B cell (primary cell): ENCODE results near the gene DCBLD1. TPM values are rescaled to one million over a fixed set of nuclear protein-coding genes. Genes with fewer than 3 reads are reported as not detected.

Source experiments
- ATAC-seq: fragments of 200-7000 bp; cut with Tn5 transposase; one replicate; pipeline ENCODE4 v1.10.0; 2021; ENCODE audit warnings: low read depth, mild to moderate bottlenecking, moderate number of reproducible peaks, moderate library complexity
- CTCF ChIA-PET: fragments of 350-600 bp; sonication (Branson Sonifier 250); formaldehyde crosslinking; loops from one replicate; lab custom pipeline; 2021; ENCODE audit warnings: antibody characterized with exemption, inconsistent platforms; lab: Charles Lee
- POLR2A ChIA-PET: fragments of 350-600 bp; sonication (Branson Sonifier 250); formaldehyde crosslinking; loops from one replicate; lab custom pipeline; 2021; ENCODE audit warnings: antibody characterized with exemption; lab: Charles Lee
- DNase-seq: peaks from one replicate; pipeline ENCODE4 v3.0.0; 2013
- H2AFZ ChIP-seq: 2 replicates; pipeline ENCODE4 v1.6.1; 2012; ENCODE audit warnings: mild to moderate bottlenecking, low read depth, low read length; ENCODE audit not compliant: insufficient read depth, poor library complexity, severe bottlenecking
- H3K27ac ChIP-seq, 2 donors: 1 replicate in 1 of 2; 2 replicates in 1 of 2; pipeline ENCODE4 v1.5.1; 2012 to 2013; ENCODE audit warnings: low read length in 2 of 2, mild to moderate bottlenecking in 2 of 2, moderate library complexity in 1 of 2
- H3K27me3 ChIP-seq, 4 experiments: fragments of 200-600 bp in 1 of 4; sonication (generic) in 1 of 4; replicated peaks in 1 of 4; 1 replicate in 2 of 4; 2 replicates in 2 of 4; pipeline versions ENCODE4 v1.6.1 to v1.7.0; 2013 to 2016; ENCODE audit warnings: low read length in 3 of 4, mild to moderate bottlenecking in 2 of 4, mixed read lengths in 1 of 4, moderate library complexity in 1 of 4; ENCODE audit not compliant: insufficient read depth in 4 of 4, control insufficient read depth in 3 of 4; ENCODE audit errors: control extremely low read depth in 1 of 4
- H3K36me3 ChIP-seq, 2 experiments: replicated peaks in 1 of 2; 1 replicate in 1 of 2; 2 replicates in 1 of 2; pipeline versions ENCODE4 v1.6.1 to v1.7.1; 2013; ENCODE audit warnings: low read length in 1 of 2; ENCODE audit not compliant: insufficient read depth in 2 of 2, control insufficient read depth in 1 of 2; ENCODE audit errors: control extremely low read depth in 1 of 2, extremely low read depth in 1 of 2
- H3K4me1 ChIP-seq, 2 donors: fragments of 200-600 bp in 1 of 2; sonication (generic) in 1 of 2; 1 replicate in 1 of 2; 2 replicates in 1 of 2; pipeline versions ENCODE4 v1.5.1 to v1.6.1; 2013 to 2017; ENCODE audit warnings: low read length in 2 of 2; ENCODE audit not compliant: control insufficient read depth in 2 of 2, insufficient read depth in 2 of 2
- H3K4me2 ChIP-seq: replicated peaks from 2 replicates; pipeline ENCODE3; 2012; ENCODE audit warnings: mild to moderate bottlenecking, low read depth, low read length; ENCODE audit not compliant: poor library complexity, severe bottlenecking
- H3K4me3 ChIP-seq, 5 experiments: fragments of 200-600 bp in 1 of 5; sonication (generic) in 1 of 5; 1 replicate in 3 of 5; 2 replicates in 2 of 5; pipeline versions ENCODE4 v1.5.1 to v1.7.0; 2011 to 2016; ENCODE audit warnings: low read length in 4 of 5, mild to moderate bottlenecking in 4 of 5, low read depth in 2 of 5, control low read depth in 1 of 5, moderate library complexity in 1 of 5; ENCODE audit not compliant: insufficient read depth in 1 of 5; ENCODE audit errors: control extremely low read depth in 1 of 5, extremely low read depth in 1 of 5
- H3K79me2 ChIP-seq: fragments of 200-600 bp; sonication (generic); one replicate; pipeline ENCODE4 v1.6.0; 2016; ENCODE audit warnings: low read length; ENCODE audit not compliant: control insufficient read depth, insufficient read depth
- H3K9ac ChIP-seq: fragments of 200-600 bp; sonication (generic); 2 replicates; pipeline ENCODE4 v1.6.1; 2017; ENCODE audit warnings: mild to moderate bottlenecking, low read length, moderate library complexity
- H3K9me3 ChIP-seq, 3 donors: one replicate each; pipeline versions ENCODE4 v1.6.1 to v1.7.1; 2013; ENCODE audit warnings: low read length in 2 of 3; ENCODE audit not compliant: control insufficient read depth in 2 of 3, insufficient read depth in 1 of 3; ENCODE audit errors: control extremely low read depth in 1 of 3
- H4K20me1 ChIP-seq: 2 replicates; pipeline ENCODE4 v1.6.0; 2012; ENCODE audit warnings: mild to moderate bottlenecking, low read length; ENCODE audit not compliant: insufficient read depth, control insufficient read depth, poor library complexity, severe bottlenecking
- H3K27ac Mint-ChIP-seq: one replicate; pipeline ENCODE4 v1.8.0; 2021; ENCODE audit warnings: mixed read lengths
- H3K27me3 Mint-ChIP-seq: one replicate; pipeline ENCODE4 v1.8.0; 2021; ENCODE audit warnings: mixed read lengths
- H3K4me1 Mint-ChIP-seq: one replicate; pipeline ENCODE4 v1.8.0; 2021; ENCODE audit warnings: mixed read lengths
- H3K4me3 Mint-ChIP-seq: one replicate; pipeline ENCODE4 v1.8.0; 2021; ENCODE audit warnings: mixed read lengths
- H3K9me3 Mint-ChIP-seq: one replicate; pipeline ENCODE4 v1.8.0; 2022; ENCODE audit warnings: mixed read lengths; ENCODE audit not compliant: insufficient read depth
- EZH2 ChIP-seq: IDR thresholded peaks from 2 replicates; pipeline ENCODE4 v1.6.1; 2012; ENCODE audit warnings: borderline replicate concordance, low read depth, mild to moderate bottlenecking, moderate library complexity, low read length; ENCODE audit not compliant: insufficient read depth, poor library complexity, severe bottlenecking
- WGBS: methylation state at CpG from one replicate; pipeline ENCODE4 v1.1.5; 2013; ENCODE audit warnings: missing lambda C conversion rate; ENCODE audit not compliant: insufficient coverage; 5-methylcytosine and 5-hydroxymethylcytosine counted together
- intact Hi-C: fragments of 100-400 bp; cut with micrococcal nuclease; formaldehyde crosslinking; loops from one replicate; pipeline ENCODE4 v1.10.0; 2022
- polyA plus RNA-seq: library from polyadenylated mRNA; depleted of rRNA; stranded (reverse); fragments of >200 nt; gene quantifications from 2 replicates; pipeline ENCODE4 v1.2.3, GENCODE V29; 2012
- total RNA-seq, 2 donors: library from RNA; stranded (reverse); fragments of 120-200 nt in 1 of 2; gene quantifications; 1 replicate in 1 of 2; 2 replicates in 1 of 2; pipeline versions ENCODE4 v1.2.3 to v1.2.4, GENCODE V29; 2013 to 2022
- TF ChIP-seq, protein P1 (sequence below): fragments of 200-600 bp; IDR thresholded peaks from one replicate; pipeline ENCODE4 v1.8.0; 2022; ENCODE audit warnings: antibody characterized with exemption, mild to moderate bottlenecking

Gene DCBLD1
- total and polyA plus RNA-seq, 2 donors (not counting 1 experiment from before 2014, with no cell fraction given): 0.21 to 0.37 TPM

DNA sequence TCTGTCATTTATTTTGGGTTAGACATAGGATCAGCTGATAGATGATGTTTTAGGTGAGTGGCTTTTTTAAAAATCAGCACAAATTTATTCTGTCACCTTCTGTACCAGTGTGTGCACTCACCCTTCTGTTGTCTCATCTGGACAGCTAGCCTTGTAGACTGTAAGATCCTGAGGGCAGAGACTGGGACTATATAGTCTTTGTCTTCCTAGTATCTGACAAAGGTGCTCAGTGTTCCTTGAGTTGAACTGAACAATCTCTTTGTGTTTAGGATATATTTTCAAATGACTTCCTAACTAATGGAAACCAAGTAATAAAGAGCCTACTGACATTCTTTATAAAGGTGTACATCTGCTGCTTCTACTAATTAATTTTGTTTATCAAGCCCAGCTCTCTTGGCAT, 3.0 kb downstream of the DCBLD1 start:
- Mint-ChIP-seq H3K27me3 (peaks cover 53% of the 10 kb centered on the region), H3K4me3 (no peak overlapping the region), H3K4me1 (peaks cover 19% of the 10 kb centered on the region), H3K9me3 (no peaks in the 10 kb centered on the region), H3K27ac (no peak overlapping the region)
- TF ChIP-seq EZH2: no peak
- TF ChIP-seq, protein P1, sequence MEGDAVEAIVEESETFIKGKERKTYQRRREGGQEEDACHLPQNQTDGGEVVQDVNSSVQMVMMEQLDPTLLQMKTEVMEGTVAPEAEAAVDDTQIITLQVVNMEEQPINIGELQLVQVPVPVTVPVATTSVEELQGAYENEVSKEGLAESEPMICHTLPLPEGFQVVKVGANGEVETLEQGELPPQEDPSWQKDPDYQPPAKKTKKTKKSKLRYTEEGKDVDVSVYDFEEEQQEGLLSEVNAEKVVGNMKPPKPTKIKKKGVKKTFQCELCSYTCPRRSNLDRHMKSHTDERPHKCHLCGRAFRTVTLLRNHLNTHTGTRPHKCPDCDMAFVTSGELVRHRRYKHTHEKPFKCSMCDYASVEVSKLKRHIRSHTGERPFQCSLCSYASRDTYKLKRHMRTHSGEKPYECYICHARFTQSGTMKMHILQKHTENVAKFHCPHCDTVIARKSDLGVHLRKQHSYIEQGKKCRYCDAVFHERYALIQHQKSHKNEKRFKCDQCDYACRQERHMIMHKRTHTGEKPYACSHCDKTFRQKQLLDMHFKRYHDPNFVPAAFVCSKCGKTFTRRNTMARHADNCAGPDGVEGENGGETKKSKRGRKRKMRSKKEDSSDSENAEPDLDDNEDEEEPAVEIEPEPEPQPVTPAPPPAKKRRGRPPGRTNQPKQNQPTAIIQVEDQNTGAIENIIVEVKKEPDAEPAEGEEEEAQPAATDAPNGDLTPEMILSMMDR: no peak
- Histone ChIP-seq H3K79me2 (no peaks in the 10 kb centered on the region), H3K9ac (no peak overlapping the region), H3K4me1 (peaks cover 22 to 26% of the 10 kb centered on the region in 2 donors), H2AFZ (no peak overlapping the region), H3K27me3 (peaks cover 0 to 39% (median 38%) of the 10 kb centered on the region in 4 experiments), H4K20me1 (no peaks in the 10 kb centered on the region), H3K36me3 (no peaks in the 10 kb centered on the region), H3K4me2 (no peak overlapping the region), H3K4me3 (no peak overlapping the region), H3K27ac (no peak overlapping the region), H3K9me3 (peaks cover 0 to 3% (median 0%) of the 10 kb centered on the region in 3 donors)
- POLR2A ChIA-PET: no interaction called here
- intact Hi-C loops: no loop called here
- no peak for ATAC-seq
- CTCF ChIA-PET: no interaction called here
- no peak for DNase-seq

DNA sequence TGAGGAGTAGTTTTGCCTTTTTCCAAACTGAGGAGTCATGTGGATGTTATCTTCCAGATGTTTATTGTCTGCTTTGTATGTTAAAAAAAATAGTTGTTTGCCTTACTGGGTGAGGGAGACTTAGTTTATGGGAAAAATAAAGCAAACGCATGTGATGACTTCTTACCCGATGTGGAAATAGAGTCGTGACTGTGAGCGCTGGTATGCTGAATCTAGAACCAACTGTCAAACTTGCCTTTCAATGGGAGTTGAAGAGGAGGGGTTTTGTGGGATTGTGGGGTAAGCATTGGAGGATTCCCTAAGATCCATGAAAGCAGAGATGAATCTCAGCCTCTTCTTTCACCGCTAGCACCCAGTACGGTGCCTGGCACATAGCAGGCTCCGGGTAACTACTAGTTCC, 5.3 kb downstream of the DCBLD1 start:
- DNase-seq: no peak
- Mint-ChIP-seq H3K27me3 (peaks cover 44% of the 10 kb centered on the region), H3K4me1 (peaks cover 7% of the 10 kb centered on the region), H3K27ac (no peak overlapping the region), H3K4me3 (no peak overlapping the region), H3K9me3 (no peaks in the 10 kb centered on the region)
- Histone ChIP-seq H3K4me2 (no peak overlapping the region), H2AFZ (no peak overlapping the region), H3K9me3 (peaks cover 0 to 3% (median 0%) of the 10 kb centered on the region in 3 donors), H3K4me3 (no peak overlapping the region), H3K27me3 (peaks cover 0 to 39% (median 35%) of the 10 kb centered on the region in 4 experiments), H4K20me1 (no peaks in the 10 kb centered on the region), H3K79me2 (no peaks in the 10 kb centered on the region), H3K36me3 (no peaks in the 10 kb centered on the region), H3K9ac (no peak overlapping the region), H3K4me1 (peaks cover 9 to 13% of the 10 kb centered on the region in 2 donors), H3K27ac (no peak overlapping the region)
- no peak for TF ChIP-seq EZH2
- TF ChIP-seq, protein P1: no peak
- intact Hi-C loops: no loop called here
- ChIA-PET POLR2A (no interaction called here), CTCF (no interaction called here)
- 99% methylated on average over 6 of the region's 7 CpGs for WGBS
- ATAC-seq: no peak
